Epithelial cell of prostate (primary cell): ENCODE measurements around the gene TRPM2.

ENCODE experiments used
- DNase-seq: peaks from one replicate; pipeline ENCODE4 v3.0.0-alpha.2; 2011; ENCODE audit warnings: low read depth, low spot score
- H3K27ac ChIP-seq: fragments of 450-650 bp; 2 replicates; pipeline ENCODE4 v1.5.1; 2017; ENCODE audit warnings: mild to moderate bottlenecking

Gene TRPM2

GRCh38 chr21:44423941-44424607 is 70.7 kb downstream of the TRPM2 start:
- no peak overlapping the region for H3K27ac ChIP-seq
- DNase-seq, result no peak

- no peak overlapping the region for H3K27ac ChIP-seq
- DNase-seq, result no peak
Measured at GRCh38 chr21:44424608-44425306, 71.3 kb downstream of the TRPM2 start.

GRCh38 chr21:44425307-44425894 is 72.0 kb downstream of the TRPM2 start:
- DNase-seq, result no peak
- H3K27ac ChIP-seq, result no peak overlapping the region

GRCh38 chr21:44425895-44426662 is 72.7 kb downstream of the TRPM2 start:
- DNase-seq, result no peak
- H3K27ac ChIP-seq, result no peak overlapping the region

- H3K27ac ChIP-seq, result no peak overlapping the region
Measured at GRCh38 chr21:44426663-44427191, 73.3 kb downstream of the TRPM2 start.

GRCh38 chr21:44427241-44428120 is 74.1 kb downstream of the TRPM2 start:
- no peak for DNase-seq
- H3K27ac ChIP-seq, result no peak overlapping the region

More at GRCh38 chr21:44426663-44427191, 73.3 kb downstream of the TRPM2 start:
- DNase-seq, result no peak

GRCh38 chr21:44428281-44428960 is 75.0 kb downstream of the TRPM2 start:
- DNase-seq, result peak; percentile 24
- H3K27ac ChIP-seq, result no peak overlapping the region

- no peak overlapping the region for H3K27ac ChIP-seq
- no peak for DNase-seq
Measured at GRCh38 chr21:44429894-44430293, 76.5 kb downstream of the TRPM2 start.

- no peak for DNase-seq
- no peak overlapping the region for H3K27ac ChIP-seq
Measured at GRCh38 chr21:44431300-44431699, 77.9 kb downstream of the TRPM2 start.

GRCh38 chr21:44432841-44433790 is 79.7 kb downstream of the TRPM2 start:
- no peak overlapping the region for H3K27ac ChIP-seq

GRCh38 chr21:44433791-44434567 is 80.6 kb downstream of the TRPM2 start:
- H3K27ac ChIP-seq, result no peak overlapping the region
- DNase-seq, result no peak

More at GRCh38 chr21:44432841-44433790, 79.7 kb downstream of the TRPM2 start:
- no peak for DNase-seq

GRCh38 chr21:44434568-44434925 is 81.1 kb downstream of the TRPM2 start:
- no peak overlapping the region for H3K27ac ChIP-seq
- no peak for DNase-seq

GRCh38 chr21:44434936-44435635 is 81.7 kb downstream of the TRPM2 start:
- no peak overlapping the region for H3K27ac ChIP-seq
- no peak for DNase-seq

- H3K27ac ChIP-seq, result no peak overlapping the region
- DNase-seq, result no peak
Measured at GRCh38 chr21:44436111-44436611, 82.7 kb downstream of the TRPM2 start.

- DNase-seq, result no peak
- no peak overlapping the region for H3K27ac ChIP-seq
Measured at GRCh38 chr21:44436958-44437357, 83.5 kb downstream of the TRPM2 start.

- DNase-seq, result no peak
- H3K27ac ChIP-seq, result no peak overlapping the region
Measured at GRCh38 chr21:44437371-44437695, 83.9 kb downstream of the TRPM2 start.
